ENCODE data around the gene CLIP2.

The CLIP2 gene

DNA sequence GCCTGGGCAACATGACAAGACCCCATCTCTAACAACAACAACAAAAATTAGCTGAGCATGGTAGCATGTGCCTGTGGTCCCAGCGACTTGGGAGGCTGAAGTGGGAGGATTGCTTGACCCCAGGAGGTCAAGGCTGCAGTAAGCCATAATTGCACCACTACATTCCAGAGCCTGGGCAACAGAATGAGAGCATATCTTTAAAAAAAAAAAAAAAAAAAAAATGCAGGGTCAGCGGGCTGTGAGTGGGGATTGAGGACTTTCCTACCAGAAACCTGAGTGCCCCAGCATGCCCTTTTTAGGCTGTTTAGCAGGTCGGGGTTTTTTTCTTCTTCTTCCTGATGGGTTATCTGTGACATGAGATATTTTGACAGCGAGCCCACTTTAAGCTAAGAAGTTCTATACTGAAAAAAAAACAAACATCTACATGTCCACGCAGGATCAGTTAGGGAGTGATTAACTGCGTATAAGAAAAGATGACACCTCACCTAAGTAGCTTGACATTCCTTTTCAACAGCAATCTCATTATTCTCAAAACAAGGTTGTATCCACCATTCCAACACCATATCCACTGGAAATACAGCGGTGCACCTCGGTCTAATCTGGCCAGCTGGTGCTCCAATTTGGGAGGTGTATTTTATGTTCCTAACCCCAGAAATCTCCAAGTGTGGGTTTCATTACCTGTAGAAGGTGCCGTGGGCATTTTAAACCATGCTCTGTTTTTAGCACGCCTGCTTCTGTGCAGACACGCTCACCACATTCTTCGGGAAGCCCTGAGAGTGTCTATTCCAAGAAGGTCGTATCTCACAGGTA is 21.2 kb upstream of the CLIP2 start:
- Mint-ChIP-seq H3K4me1 (peaks cover 32% of the 10 kb centered on the region), H3K4me3 (no peak overlapping the region), H3K9me3 (no peaks in the 10 kb centered on the region), H3K27ac (no peak overlapping the region), H3K36me3 (ENCODE audit: low read depth) (no peaks in the 10 kb centered on the region), H3K27me3 (ENCODE audit: low read depth, poor library complexity) (peaks cover 15% of the 10 kb centered on the region)
- no peak for DNase-seq
- TF ChIP-seq CTCF (IDR thresholded peaks at IDR 0.05): no peak

- H3K9me3 Mint-ChIP-seq: no peaks in the 10 kb centered on the region
- DNase-seq: peak; percentile 56
- TF ChIP-seq CTCF (IDR thresholded peaks at IDR 0.05): no peak
- H3K27me3 Mint-ChIP-seq (ENCODE audit: low read depth, poor library complexity): peaks cover 15% of the 10 kb centered on the region
- H3K4me3 Mint-ChIP-seq: peak overlapping the region; percentile 75
- H3K27ac Mint-ChIP-seq: no peak overlapping the region
- H3K36me3 Mint-ChIP-seq (ENCODE audit: low read depth): no peaks in the 10 kb centered on the region
- H3K4me1 Mint-ChIP-seq: peaks cover 32% of the 10 kb centered on the region
Measured at GRCh38 chr7:74269757-74270277, 19.4 kb upstream of the CLIP2 start.

DNA sequence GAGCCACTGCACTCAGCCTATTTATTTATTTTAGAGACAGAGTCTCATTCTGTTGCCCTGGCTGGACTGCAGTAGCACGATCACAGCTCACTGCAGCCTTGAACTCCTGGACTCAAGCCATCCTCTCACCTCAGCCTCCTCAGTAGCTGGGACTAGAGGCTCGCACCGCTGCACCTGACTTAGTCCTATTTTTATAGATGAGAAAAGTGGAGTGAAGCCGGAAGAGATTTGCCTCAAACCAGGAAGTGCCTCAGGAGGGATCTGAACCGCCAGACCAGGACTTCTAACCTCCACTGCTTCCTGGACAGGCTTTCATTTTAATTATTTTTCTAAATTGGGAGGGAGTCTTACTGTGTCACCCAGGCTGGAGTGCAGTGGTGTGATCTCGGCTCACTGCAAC is 17.5 kb upstream of the CLIP2 start:
- Mint-ChIP-seq H3K4me1 (peaks cover 36% of the 10 kb centered on the region), H3K9me3 (no peaks in the 10 kb centered on the region), H3K4me3 (no peak overlapping the region), H3K27ac (peak overlapping the region; percentile 49), H3K27me3 (ENCODE audit: low read depth, poor library complexity) (peaks cover 15% of the 10 kb centered on the region), H3K36me3 (ENCODE audit: low read depth) (no peaks in the 10 kb centered on the region)
- TF ChIP-seq CTCF (IDR thresholded peaks at IDR 0.05): no peak
- no peak for DNase-seq

- no peaks in the 10 kb centered on the region for H3K9me3 Mint-ChIP-seq
- H3K4me3 Mint-ChIP-seq: peak overlapping the region; percentile 37
- H3K36me3 Mint-ChIP-seq (ENCODE audit: low read depth): no peaks in the 10 kb centered on the region
- H3K27ac Mint-ChIP-seq: peak overlapping the region; percentile 97
- DNase-seq: peak; percentile 30
- H3K4me1 Mint-ChIP-seq: peaks cover 36% of the 10 kb centered on the region
- H3K27me3 Mint-ChIP-seq (ENCODE audit: low read depth, poor library complexity): peaks cover 15% of the 10 kb centered on the region
- no peak for TF ChIP-seq CTCF (IDR thresholded peaks at IDR 0.05)
Measured at GRCh38 chr7:74272305-74273038, 16.7 kb upstream of the CLIP2 start.

DNA sequence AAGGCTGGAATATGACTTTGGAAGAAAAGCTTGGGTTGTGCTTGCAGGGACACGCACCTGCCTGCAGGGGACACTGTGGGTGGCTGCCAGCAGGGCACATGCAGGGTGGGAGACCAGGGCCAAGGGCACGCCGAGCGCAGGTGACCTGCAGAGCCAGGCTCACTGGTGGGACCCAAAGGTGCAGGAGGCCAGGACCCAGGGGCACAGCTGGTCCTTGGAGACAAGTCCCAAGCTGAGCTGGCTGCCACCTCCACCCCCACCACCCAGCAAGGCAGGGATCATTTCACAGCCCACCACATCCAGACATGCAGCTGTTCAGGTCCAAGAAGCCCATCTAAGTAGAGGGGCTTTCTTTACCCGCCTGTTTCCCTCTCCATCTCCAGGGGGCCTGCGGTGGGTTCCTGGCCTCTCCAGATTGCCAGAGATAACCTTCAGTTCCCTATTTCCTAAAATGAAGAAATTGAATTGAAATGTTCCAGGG is 13.8 kb upstream of the CLIP2 start:
- H3K4me3 Mint-ChIP-seq: no peak overlapping the region
- no peaks in the 10 kb centered on the region for H3K36me3 Mint-ChIP-seq (ENCODE audit: low read depth)
- peak; percentile 27 for DNase-seq
- H3K27me3 Mint-ChIP-seq (ENCODE audit: low read depth, poor library complexity): no peaks in the 10 kb centered on the region
- peak; percentile 50 for TF ChIP-seq CTCF (IDR thresholded peaks at IDR 0.05)
- H3K4me1 Mint-ChIP-seq: peaks cover 48% of the 10 kb centered on the region
- no peak overlapping the region for H3K27ac Mint-ChIP-seq
- no peaks in the 10 kb centered on the region for H3K9me3 Mint-ChIP-seq
